Measurements from ENCODE around the gene ZNF22. TPM values are rescaled to one million over a fixed set of nuclear protein-coding genes. Genes with fewer than 3 reads are reported as not detected.

The ZNF22 gene
- polyA plus RNA-seq, 1 donor (not counting 4 experiments of a cell fraction or from before 2014, with no cell fraction given), result 9.4 TPM

DNA sequence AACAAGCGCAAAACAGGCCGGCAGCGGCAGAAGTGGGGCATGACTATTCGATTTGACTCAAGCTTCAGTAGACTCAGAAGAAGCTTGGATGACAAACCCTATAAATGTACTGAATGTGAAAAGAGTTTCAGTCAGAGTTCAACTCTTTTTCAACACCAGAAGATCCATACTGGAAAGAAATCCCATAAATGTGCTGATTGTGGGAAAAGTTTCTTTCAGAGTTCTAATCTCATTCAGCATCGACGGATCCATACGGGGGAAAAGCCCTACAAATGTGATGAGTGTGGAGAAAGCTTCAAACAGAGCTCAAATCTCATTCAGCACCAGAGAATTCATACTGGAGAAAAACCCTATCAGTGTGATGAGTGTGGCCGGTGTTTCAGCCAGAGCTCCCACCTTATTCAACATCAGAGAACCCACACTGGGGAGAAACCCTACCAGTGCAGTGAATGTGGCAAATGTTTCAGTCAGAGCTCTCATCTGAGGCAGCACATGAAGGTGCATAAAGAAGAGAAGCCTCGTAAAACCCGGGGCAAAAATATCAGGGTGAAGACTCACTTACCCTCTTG, 2.8 kb downstream of the ZNF22 start:
- no peak overlapping the region for H3K4me2 ChIP-seq (ENCODE audit: control insufficient read depth, extremely low read depth, insufficient read depth, low read depth, low read length)
- no peaks in the 10 kb centered on the region for H3K9me3 ChIP-seq (ENCODE audit: control insufficient read depth, low read depth, low read length)
- H2AFZ ChIP-seq (ENCODE audit: control insufficient read depth, low read length), result no peak overlapping the region
- no peaks in the 10 kb centered on the region for H3K9me1 ChIP-seq (ENCODE audit: control insufficient read depth, extremely low read depth, insufficient read depth, low read length)
- H3K4me1 ChIP-seq (ENCODE audit: control insufficient read depth, extremely low read depth, insufficient read depth, low read length), result peaks cover 8% of the 10 kb centered on the region
- dilution Hi-C loops (cut with MboI; ENCODE audit: extremely low pct_ligation_motif_present, low sequenced_read_pairs), result loop anchor here (25.0 kb wide), 1 partner anchor 234 kb away; no protein-coding TSS in a partner anchor
- H3K9ac ChIP-seq (ENCODE audit: control insufficient read depth, extremely low read depth, insufficient read depth, low read length), result no peak overlapping the region
- TF ChIP-seq, protein P1, sequence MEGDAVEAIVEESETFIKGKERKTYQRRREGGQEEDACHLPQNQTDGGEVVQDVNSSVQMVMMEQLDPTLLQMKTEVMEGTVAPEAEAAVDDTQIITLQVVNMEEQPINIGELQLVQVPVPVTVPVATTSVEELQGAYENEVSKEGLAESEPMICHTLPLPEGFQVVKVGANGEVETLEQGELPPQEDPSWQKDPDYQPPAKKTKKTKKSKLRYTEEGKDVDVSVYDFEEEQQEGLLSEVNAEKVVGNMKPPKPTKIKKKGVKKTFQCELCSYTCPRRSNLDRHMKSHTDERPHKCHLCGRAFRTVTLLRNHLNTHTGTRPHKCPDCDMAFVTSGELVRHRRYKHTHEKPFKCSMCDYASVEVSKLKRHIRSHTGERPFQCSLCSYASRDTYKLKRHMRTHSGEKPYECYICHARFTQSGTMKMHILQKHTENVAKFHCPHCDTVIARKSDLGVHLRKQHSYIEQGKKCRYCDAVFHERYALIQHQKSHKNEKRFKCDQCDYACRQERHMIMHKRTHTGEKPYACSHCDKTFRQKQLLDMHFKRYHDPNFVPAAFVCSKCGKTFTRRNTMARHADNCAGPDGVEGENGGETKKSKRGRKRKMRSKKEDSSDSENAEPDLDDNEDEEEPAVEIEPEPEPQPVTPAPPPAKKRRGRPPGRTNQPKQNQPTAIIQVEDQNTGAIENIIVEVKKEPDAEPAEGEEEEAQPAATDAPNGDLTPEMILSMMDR (optimal IDR thresholded peaks at IDR 0.05 in 1 of 3, IDR thresholded peaks at IDR 0.05 in 1 of 3, conservative IDR thresholded peaks at IDR 0.05 in 1 of 3; ENCODE audit: extremely low read depth in 1 of 3, insufficient read depth in 2 of 3, low read length in 3 of 3), result no peak
- no peak overlapping the region for H3K27ac ChIP-seq (ENCODE audit: control insufficient read depth, insufficient read depth, low read length)
- FAIRE-seq, result no peak
- peaks cover 4 to 12% of the 10 kb centered on the region in 2 experiments for H3K36me3 ChIP-seq (ENCODE audit: control insufficient read depth in 2 of 2, extremely low read depth in 1 of 2, insufficient read depth in 2 of 2, low read length in 2 of 2)
- DNase-seq (ENCODE audit: low read depth, low spot score), result no peak
- no peaks in the 10 kb centered on the region for H3K79me2 ChIP-seq (ENCODE audit: control insufficient read depth, insufficient read depth, low read length)
- H3K4me3 ChIP-seq (ENCODE audit: control insufficient read depth in 2 of 3, extremely low read depth in 1 of 3, insufficient read depth in 2 of 3, low read depth in 1 of 3, low read length in 3 of 3), result no peak overlapping the region
- no peaks in the 10 kb centered on the region for H3K27me3 ChIP-seq (ENCODE audit: control insufficient read depth, extremely low read depth, insufficient read depth, low read length)
- no peaks in the 10 kb centered on the region for H4K20me1 ChIP-seq (ENCODE audit: control insufficient read depth, extremely low read depth, insufficient read depth, low read length)

DNA sequence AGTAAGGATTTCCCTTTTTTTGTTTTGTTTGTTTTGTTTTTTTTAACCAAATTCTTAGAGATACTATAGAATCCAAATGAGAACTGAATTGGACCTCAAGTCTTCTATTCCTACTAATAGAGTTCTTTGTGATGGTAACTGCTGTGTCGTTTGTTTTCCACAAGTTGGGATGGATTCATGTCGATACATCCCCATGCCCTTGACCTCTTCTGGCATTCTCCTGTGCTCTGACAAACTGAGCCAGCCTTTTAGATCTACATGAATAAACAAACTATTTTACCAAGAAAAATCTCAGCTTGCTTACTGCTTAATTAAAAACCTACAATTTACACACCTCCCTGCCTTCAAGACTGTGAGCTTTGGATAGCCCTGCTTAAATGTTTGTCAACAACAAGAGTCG, 3.9 kb downstream of the ZNF22 start:
- dilution Hi-C loops (cut with MboI; ENCODE audit: extremely low pct_ligation_motif_present, low sequenced_read_pairs), result loop anchor here (25.0 kb wide), 1 partner anchor 233 kb away; no protein-coding TSS in a partner anchor
- no peaks in the 10 kb centered on the region for H3K27me3 ChIP-seq (ENCODE audit: control insufficient read depth, extremely low read depth, insufficient read depth, low read length)
- H3K9me3 ChIP-seq (ENCODE audit: control insufficient read depth, low read depth, low read length), result no peaks in the 10 kb centered on the region
- peaks cover 8% of the 10 kb centered on the region for H3K4me1 ChIP-seq (ENCODE audit: control insufficient read depth, extremely low read depth, insufficient read depth, low read length)
- no peak overlapping the region for H3K27ac ChIP-seq (ENCODE audit: control insufficient read depth, insufficient read depth, low read length)
- H3K4me3 ChIP-seq (ENCODE audit: control insufficient read depth in 2 of 3, extremely low read depth in 1 of 3, insufficient read depth in 2 of 3, low read depth in 1 of 3, low read length in 3 of 3), result no peak overlapping the region
- H3K79me2 ChIP-seq (ENCODE audit: control insufficient read depth, insufficient read depth, low read length), result no peaks in the 10 kb centered on the region
- no peaks in the 10 kb centered on the region for H4K20me1 ChIP-seq (ENCODE audit: control insufficient read depth, extremely low read depth, insufficient read depth, low read length)
- no peak for FAIRE-seq
- H3K4me2 ChIP-seq (ENCODE audit: control insufficient read depth, extremely low read depth, insufficient read depth, low read depth, low read length), result no peak overlapping the region
- no peak for DNase-seq (ENCODE audit: low read depth, low spot score)
- H3K9me1 ChIP-seq (ENCODE audit: control insufficient read depth, extremely low read depth, insufficient read depth, low read length), result no peaks in the 10 kb centered on the region
- H2AFZ ChIP-seq (ENCODE audit: control insufficient read depth, low read length), result no peak overlapping the region
- H3K9ac ChIP-seq (ENCODE audit: control insufficient read depth, extremely low read depth, insufficient read depth, low read length), result no peak overlapping the region
- TF ChIP-seq, protein P1 (optimal IDR thresholded peaks at IDR 0.05 in 1 of 3, IDR thresholded peaks at IDR 0.05 in 1 of 3, conservative IDR thresholded peaks at IDR 0.05 in 1 of 3; ENCODE audit: extremely low read depth in 1 of 3, insufficient read depth in 2 of 3, low read length in 3 of 3), result no peak
- no peak for TF ChIP-seq EZH2 (IDR thresholded peaks at IDR 0.05; ENCODE audit: low read length)
- peaks cover 4 to 12% of the 10 kb centered on the region in 2 experiments for H3K36me3 ChIP-seq (ENCODE audit: control insufficient read depth in 2 of 2, extremely low read depth in 1 of 2, insufficient read depth in 2 of 2, low read length in 2 of 2)
